Astrocyte of the cerebellum (primary cell): ENCODE results near the gene MIS12.

ENCODE experiments used
- DNase-seq: peaks from one replicate; pipeline ENCODE4 v3.0.0-alpha.2; 2011; ENCODE audit warnings: low read depth
- H3K4me3 ChIP-seq: 2 replicates; pipeline ENCODE4 v1.5.1; 2011; ENCODE audit warnings: mild to moderate bottlenecking, low read depth, low read length, moderate library complexity
- in situ Hi-C: cut with HindIII; loops from 2 replicates; pipeline ENCODE4 v1.10.0; 2017; ENCODE audit warnings: low sequenced_read_pairs
- TF ChIP-seq, protein P1 (sequence below): IDR thresholded peaks from 2 replicates; pipeline ENCODE4 v1.5.1; 2012; ENCODE audit warnings: low read length, low read depth, moderate library complexity, mild to moderate bottlenecking; ENCODE audit errors: missing control alignments

MIS12 gene

DNA sequence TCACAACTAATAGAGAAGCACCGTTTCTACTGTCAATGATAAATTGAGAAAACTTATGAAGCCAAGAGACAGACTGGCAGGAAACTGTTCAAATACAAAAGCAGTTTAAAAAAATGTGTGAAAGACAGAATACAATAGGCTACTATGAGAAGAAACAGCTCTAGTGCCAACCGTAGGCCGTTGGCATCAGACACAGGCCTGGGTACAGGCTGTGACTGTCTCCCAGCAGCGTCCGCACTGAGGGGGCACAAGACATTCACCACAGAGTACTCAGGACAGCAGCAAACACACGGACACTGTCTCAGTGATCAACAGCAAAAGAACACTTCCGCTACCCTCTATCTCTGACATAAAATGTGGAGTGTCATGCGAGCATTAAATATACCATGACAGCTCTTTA lies 39.6 kb upstream of the MIS12 start:
- no peak overlapping the region for H3K4me3 ChIP-seq
- TF ChIP-seq, protein P1, sequence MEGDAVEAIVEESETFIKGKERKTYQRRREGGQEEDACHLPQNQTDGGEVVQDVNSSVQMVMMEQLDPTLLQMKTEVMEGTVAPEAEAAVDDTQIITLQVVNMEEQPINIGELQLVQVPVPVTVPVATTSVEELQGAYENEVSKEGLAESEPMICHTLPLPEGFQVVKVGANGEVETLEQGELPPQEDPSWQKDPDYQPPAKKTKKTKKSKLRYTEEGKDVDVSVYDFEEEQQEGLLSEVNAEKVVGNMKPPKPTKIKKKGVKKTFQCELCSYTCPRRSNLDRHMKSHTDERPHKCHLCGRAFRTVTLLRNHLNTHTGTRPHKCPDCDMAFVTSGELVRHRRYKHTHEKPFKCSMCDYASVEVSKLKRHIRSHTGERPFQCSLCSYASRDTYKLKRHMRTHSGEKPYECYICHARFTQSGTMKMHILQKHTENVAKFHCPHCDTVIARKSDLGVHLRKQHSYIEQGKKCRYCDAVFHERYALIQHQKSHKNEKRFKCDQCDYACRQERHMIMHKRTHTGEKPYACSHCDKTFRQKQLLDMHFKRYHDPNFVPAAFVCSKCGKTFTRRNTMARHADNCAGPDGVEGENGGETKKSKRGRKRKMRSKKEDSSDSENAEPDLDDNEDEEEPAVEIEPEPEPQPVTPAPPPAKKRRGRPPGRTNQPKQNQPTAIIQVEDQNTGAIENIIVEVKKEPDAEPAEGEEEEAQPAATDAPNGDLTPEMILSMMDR, result no peak
- in situ Hi-C loops, result no loop called here
- no peak for DNase-seq

DNA sequence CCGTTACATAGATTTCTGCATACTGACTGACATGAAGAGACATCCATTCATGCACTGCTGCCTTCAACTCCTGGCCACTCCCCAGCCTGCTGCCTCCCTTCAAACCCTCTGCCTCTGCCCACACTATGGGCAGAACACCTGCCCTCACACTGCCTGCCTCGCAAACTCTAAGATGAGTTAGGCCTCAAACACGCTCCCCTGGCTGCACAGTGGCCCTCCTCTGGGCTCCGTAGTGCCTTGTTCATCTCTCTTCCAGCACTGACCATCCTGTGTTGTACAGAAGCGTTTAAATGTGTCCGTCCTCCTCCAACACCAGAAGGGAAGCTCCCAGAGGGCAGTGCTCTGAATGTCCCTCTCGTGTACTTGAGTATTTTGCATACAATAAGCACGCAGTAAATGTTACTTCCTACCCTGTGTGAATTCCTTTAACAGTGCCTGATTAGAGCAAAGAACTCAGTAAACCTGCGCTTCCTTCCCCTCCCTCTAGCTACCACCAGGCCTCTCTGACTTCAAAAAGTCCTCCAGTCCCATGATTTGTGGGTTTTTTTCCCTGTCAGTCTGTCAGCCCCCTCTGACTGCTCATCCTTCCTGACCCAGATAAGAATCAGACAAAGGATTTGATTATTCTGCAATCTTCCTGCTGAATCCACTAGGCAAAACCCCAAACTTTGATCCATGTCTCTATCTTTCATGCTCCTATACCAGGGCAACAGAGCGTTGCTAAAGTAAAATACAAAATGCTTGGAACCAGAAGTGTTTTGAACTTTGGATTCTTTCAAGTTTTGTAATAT lies 21.5 kb upstream of the MIS12 start:
- H3K4me3 ChIP-seq, result no peak overlapping the region
- TF ChIP-seq, protein P1, result no peak
- no peak for DNase-seq
- in situ Hi-C loops, result no loop called here

DNA sequence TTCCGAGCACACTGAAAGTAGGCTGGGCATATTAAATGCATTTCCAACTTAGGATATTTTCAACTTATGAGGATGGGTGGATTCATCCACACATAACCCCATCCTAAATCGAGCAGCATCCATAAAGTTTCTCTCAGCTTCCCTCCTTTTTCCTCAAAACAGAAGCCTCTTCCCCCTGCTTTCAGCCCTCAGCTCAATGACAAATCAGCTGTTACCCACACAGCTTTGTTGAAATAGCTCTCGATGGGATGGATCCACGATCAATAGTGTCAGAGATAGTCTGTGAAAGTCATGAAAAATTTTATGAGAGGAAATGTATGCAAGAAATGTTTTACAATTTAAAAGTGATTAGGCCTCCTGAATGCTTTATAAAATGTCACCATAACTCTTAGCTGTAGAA lies 20.1 kb upstream of the MIS12 start:
- no peak overlapping the region for H3K4me3 ChIP-seq
- DNase-seq, result no peak

DNA sequence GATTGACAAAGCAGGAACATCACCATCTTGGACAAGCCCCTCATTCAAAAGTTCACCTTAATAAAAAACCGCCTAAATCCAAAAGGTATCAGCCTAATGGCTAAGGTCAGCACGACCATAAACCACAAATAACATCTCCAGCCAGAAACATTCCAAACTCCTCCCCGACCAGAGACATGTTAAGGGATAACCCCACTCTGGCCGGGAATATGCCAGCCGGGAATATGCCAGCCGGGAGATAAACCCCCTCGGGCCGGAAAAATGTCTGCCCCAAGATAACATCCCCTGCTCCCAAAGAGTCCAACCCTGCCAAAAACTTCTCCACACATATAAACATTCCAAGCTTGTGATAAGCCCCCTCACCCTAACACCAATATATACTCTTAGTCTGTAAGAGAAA lies 18.9 kb upstream of the MIS12 start:
- in situ Hi-C loops, result no loop called here
- no peak for DNase-seq
- TF ChIP-seq, protein P1, result no peak
- peak overlapping the region; percentile 90 for H3K4me3 ChIP-seq

More for the DNA sequence above, 20.1 kb upstream of the MIS12 start:
- TF ChIP-seq, protein P1, result no peak
- in situ Hi-C loops, result no loop called here

DNA sequence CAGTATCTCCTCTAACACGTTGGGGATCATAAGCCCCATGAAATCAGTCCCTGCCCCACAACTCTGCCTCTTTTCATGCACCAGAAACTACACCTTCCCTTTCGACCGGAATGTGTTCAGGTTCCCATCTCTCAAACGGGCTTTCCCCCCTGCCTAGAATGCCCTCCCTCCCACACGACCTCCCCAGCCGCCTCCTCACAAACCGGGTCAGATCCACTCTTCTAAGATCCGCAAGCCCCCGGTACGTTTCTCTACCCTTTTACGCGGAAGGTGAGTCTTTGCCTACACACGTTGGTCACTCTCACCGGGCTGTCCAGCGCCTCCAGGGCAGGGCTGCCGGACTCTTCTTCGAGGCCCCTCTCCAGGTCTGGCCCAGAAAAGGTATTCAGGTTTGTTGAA lies 18.3 kb upstream of the MIS12 start:
- H3K4me3 ChIP-seq, result peak overlapping the region; percentile 90
- in situ Hi-C loops, result no loop called here
- TF ChIP-seq, protein P1, result no peak
- DNase-seq, result no peak

DNA sequence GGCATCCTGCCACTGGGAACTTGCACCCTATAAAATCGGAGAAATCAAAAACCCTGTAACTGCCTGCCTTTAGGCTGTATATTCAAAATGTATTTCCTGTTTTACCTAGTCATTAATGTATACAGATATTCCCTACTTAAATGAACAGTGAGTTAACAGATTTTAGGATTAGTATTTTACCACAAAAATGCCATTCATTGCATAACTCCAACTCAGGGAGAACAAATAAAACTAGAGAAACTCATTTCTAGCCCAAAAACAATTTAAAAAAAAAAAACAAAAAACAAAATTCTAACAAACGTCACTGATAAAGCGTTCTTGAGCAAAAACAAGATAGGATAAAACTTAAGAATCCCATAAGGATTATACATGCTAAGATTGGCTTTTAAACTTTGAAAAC lies 13.9 kb upstream of the MIS12 start:
- no peak overlapping the region for H3K4me3 ChIP-seq
- no peak for DNase-seq
- TF ChIP-seq, protein P1, result no peak
- in situ Hi-C loops, result loop anchor here (5.0 kb wide), 1 partner anchor 35 kb away; the partner anchor contains the start of gene C1QBP
